GM23338 (cell line): ENCODE data around the gene NPC1. TPM values are rescaled to one million over a fixed set of nuclear protein-coding genes. Genes with fewer than 3 reads are reported as not detected.

Source experiments
- ATAC-seq: fragments of 200-7000 bp; cut with Tn5 transposase; 3 replicates; pipeline ENCODE4 v1.9.1; 2020
- DNase-seq: peaks from one replicate; pipeline ENCODE4 v3.0.0-alpha.2; 2015; ENCODE audit warnings: low spot score
- H2AFZ ChIP-seq: fragments of 200-600 bp; sonication (generic); 2 replicates; pipeline ENCODE4 v1.8.0; 2016; ENCODE audit warnings: antibody characterized with exemption, mild to moderate bottlenecking, moderate library complexity
- H3F3A ChIP-seq: fragments of 200-600 bp; sonication (generic); replicated peaks from 2 replicates; pipeline ENCODE4 v1.8.0; 2017; ENCODE audit warnings: antibody characterized with exemption, mixed run types, low read depth
- H3K27ac ChIP-seq: fragments of 200-600 bp; sonication (generic); 2 replicates; pipeline ENCODE4 v1.6.1; 2016; ENCODE audit warnings: low read depth
- H3K27me3 ChIP-seq: fragments of 200-600 bp; sonication (generic); 2 replicates; pipeline ENCODE4 v1.8.0; 2016; ENCODE audit warnings: mild to moderate bottlenecking, mixed run types, moderate library complexity; ENCODE audit not compliant: insufficient read depth
- H3K36me3 ChIP-seq: fragments of 200-600 bp; sonication (generic); 2 replicates; pipeline ENCODE4 v1.8.0; 2016; ENCODE audit warnings: mild to moderate bottlenecking; ENCODE audit not compliant: insufficient read depth
- H3K4me1 ChIP-seq: fragments of 200-600 bp; sonication (generic); 2 replicates; pipeline ENCODE4 v1.8.0; 2016; ENCODE audit warnings: mild to moderate bottlenecking, moderate library complexity; ENCODE audit not compliant: insufficient read depth
- H3K4me2 ChIP-seq: fragments of 200-600 bp; sonication (generic); 2 replicates; pipeline ENCODE4 v1.7.1; 2017; ENCODE audit warnings: mixed run types
- H3K4me3 ChIP-seq: fragments of 200-600 bp; sonication (generic); 2 replicates; pipeline ENCODE4 v1.6.1; 2016; ENCODE audit warnings: mixed run types
- H3K79me2 ChIP-seq: fragments of 200-600 bp; sonication (generic); replicated peaks from 2 replicates; pipeline ENCODE4 v1.8.0; 2017; ENCODE audit warnings: mild to moderate bottlenecking; ENCODE audit not compliant: insufficient read depth
- H3K9me2 ChIP-seq: fragments of 200-600 bp; sonication (generic); 2 replicates; pipeline ENCODE4 v1.8.0; 2017; ENCODE audit not compliant: insufficient read depth
- H4K20me1 ChIP-seq: fragments of 200-600 bp; sonication (generic); replicated peaks from 2 replicates; pipeline ENCODE4 v1.8.0; 2017; ENCODE audit warnings: mild to moderate bottlenecking; ENCODE audit not compliant: insufficient read depth
- H3K27ac Mint-ChIP-seq: 2 replicates; pipeline ENCODE4 v1.8.0; 2020; ENCODE audit warnings: inconsistent platforms, mild to moderate bottlenecking, moderate library complexity, mixed read lengths
- H3K27me3 Mint-ChIP-seq: 3 replicates; pipeline ENCODE4 v1.8.0; 2022; ENCODE audit warnings: low read depth, mild to moderate bottlenecking, moderate library complexity, mixed read lengths, inconsistent platforms; ENCODE audit not compliant: insufficient read depth, poor library complexity
- H3K36me3 Mint-ChIP-seq: 3 replicates; pipeline ENCODE4 v1.8.0; 2021; ENCODE audit warnings: low read depth, mild to moderate bottlenecking, inconsistent platforms, moderate library complexity, mixed read lengths
- H3K4me1 Mint-ChIP-seq: 3 replicates; pipeline ENCODE4 v1.8.0; 2020; ENCODE audit warnings: mild to moderate bottlenecking, inconsistent platforms, mixed read lengths
- H3K4me3 Mint-ChIP-seq: 3 replicates; pipeline ENCODE4 v1.8.0; 2021; ENCODE audit warnings: moderate library complexity, mild to moderate bottlenecking, inconsistent platforms, mixed read lengths
- H3K9me3 Mint-ChIP-seq: 3 replicates; pipeline ENCODE4 v1.8.0; 2020; ENCODE audit warnings: moderate library complexity, mild to moderate bottlenecking, inconsistent platforms, mixed read lengths
- CREB1 ChIP-seq: fragments of 250-450 bp; sonication (Bioruptor Pico); IDR thresholded peaks from 2 replicates; pipeline ENCODE4 v1.5.0; 2020; ENCODE audit warnings: low read depth, mild to moderate bottlenecking, moderate library complexity
- EZH2 ChIP-seq: fragments of 200-600 bp; sonication (generic); IDR thresholded peaks from one replicate; pipeline ENCODE4 v1.8.0; 2017; ENCODE audit warnings: antibody characterized with exemption, mild to moderate bottlenecking, low read depth; ENCODE audit not compliant: unreplicated experiment
- EZH2phosphoT487 ChIP-seq: fragments of 200-600 bp; sonication (generic); IDR thresholded peaks from one replicate; pipeline ENCODE4 v1.8.1; 2018; ENCODE audit warnings: antibody characterized with exemption; ENCODE audit not compliant: unreplicated experiment
- JUNB ChIP-seq: IDR thresholded peaks from one replicate; pipeline ENCODE4 v1.6.1; 2016; ENCODE audit warnings: antibody characterized with exemption; ENCODE audit not compliant: unreplicated experiment
- NANOG ChIP-seq: IDR thresholded peaks from 2 replicates; pipeline ENCODE4 v1.6.1; 2016; ENCODE audit warnings: antibody characterized with exemption, borderline replicate concordance
- POLR2AphosphoS5 ChIP-seq: IDR thresholded peaks from 2 replicates; pipeline ENCODE4 v1.6.1; 2016; ENCODE audit warnings: antibody characterized with exemption, low read depth
- REST ChIP-seq: IDR thresholded peaks from one replicate; pipeline ENCODE4 v1.6.1; 2018; ENCODE audit warnings: antibody characterized with exemption; ENCODE audit not compliant: unreplicated experiment
- STAT1 ChIP-seq: IDR thresholded peaks from one replicate; pipeline ENCODE4 v1.6.1; 2016; ENCODE audit warnings: antibody characterized with exemption; ENCODE audit not compliant: unreplicated experiment
- ZNF114 ChIP-seq: fragments of 250-450 bp; sonication (Bioruptor Pico); IDR thresholded peaks from 2 replicates; pipeline ENCODE4 v1.5.0; 2020; ENCODE audit warnings: mild to moderate bottlenecking, moderate library complexity
- ZNF331 ChIP-seq: fragments of 250-450 bp; sonication (Bioruptor Pico); IDR thresholded peaks from 2 replicates; pipeline ENCODE4 v1.5.0; 2020; ENCODE audit warnings: low read depth, mild to moderate bottlenecking, moderate library complexity
- polyA plus RNA-seq: library from polyadenylated mRNA; unstranded; fragments of >200 nt; fragmentation: Nextera tagmentation; extraction: Ambion mirVana; gene quantifications from 2 replicates; pipeline ENCODE4 v1.2.1, GENCODE V29; 2016
- total RNA-seq: library from RNA; depleted of rRNA; stranded (reverse); fragments of >200 nt; shearing (Covaris generic); gene quantifications from 2 replicates; pipeline ENCODE4 v1.2.3, GENCODE V29; 2014
- TF ChIP-seq, protein P1 (sequence below): fragments of 250-450 bp; sonication (Bioruptor Pico); IDR thresholded peaks from 2 replicates; pipeline ENCODE4 v1.5.0; 2020; ENCODE audit warnings: mild to moderate bottlenecking, moderate library complexity
- TF ChIP-seq, protein P2 (sequence below): IDR thresholded peaks from 2 replicates; pipeline ENCODE4 v1.6.1; 2016; ENCODE audit warnings: antibody characterized with exemption
- TF ChIP-seq, protein P3 (sequence below), 2 experiments: fragments of 200-600 bp in 1 of 2; sonication (generic) in 1 of 2; conservative IDR thresholded peaks; 2 replicates each; pipeline versions ENCODE4 v1.5.1 to v1.6.1; 2016 to 2017; ENCODE audit warnings: antibody characterized with exemption in 2 of 2, low read depth in 2 of 2, mild to moderate bottlenecking in 2 of 2, moderate library complexity in 1 of 2

The NPC1 gene
- total and polyA plus RNA-seq, 2 experiments from 2014 or later = 18.4 to 45.1 TPM

DNA sequence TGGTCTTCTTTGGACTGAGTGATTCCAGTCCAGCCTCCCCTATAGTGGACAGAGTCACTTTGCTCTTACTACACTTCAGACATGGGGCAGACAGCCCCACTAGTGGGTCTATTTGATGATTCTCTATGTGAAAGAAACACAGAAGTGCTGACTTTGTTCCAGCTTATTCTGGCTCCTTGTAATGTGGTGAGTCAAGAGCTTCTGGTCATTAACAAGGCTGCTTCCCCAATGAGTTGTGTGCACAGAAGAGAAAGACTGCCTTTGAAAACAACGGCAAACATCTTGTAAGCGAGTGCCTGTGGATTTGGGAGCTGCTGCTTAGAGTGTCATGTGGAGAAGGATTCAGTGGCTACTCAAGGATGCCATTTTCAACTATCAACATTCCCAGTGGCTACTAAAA lies 43.8 kb downstream of the NPC1 start:
- H3K4me3 ChIP-seq = no peak overlapping the region
- TF ChIP-seq EZH2phosphoT487 (no peak), NANOG (no peak), ZNF331 (CRISPR knock-in tag) (no peak), CREB1 (CRISPR knock-in tag) (no peak), JUNB (no peak), EZH2 (no peak), ZNF114 (CRISPR knock-in tag) (no peak), REST (no peak), STAT1 (no peak), POLR2AphosphoS5 (no peak)
- TF ChIP-seq, protein P1, sequence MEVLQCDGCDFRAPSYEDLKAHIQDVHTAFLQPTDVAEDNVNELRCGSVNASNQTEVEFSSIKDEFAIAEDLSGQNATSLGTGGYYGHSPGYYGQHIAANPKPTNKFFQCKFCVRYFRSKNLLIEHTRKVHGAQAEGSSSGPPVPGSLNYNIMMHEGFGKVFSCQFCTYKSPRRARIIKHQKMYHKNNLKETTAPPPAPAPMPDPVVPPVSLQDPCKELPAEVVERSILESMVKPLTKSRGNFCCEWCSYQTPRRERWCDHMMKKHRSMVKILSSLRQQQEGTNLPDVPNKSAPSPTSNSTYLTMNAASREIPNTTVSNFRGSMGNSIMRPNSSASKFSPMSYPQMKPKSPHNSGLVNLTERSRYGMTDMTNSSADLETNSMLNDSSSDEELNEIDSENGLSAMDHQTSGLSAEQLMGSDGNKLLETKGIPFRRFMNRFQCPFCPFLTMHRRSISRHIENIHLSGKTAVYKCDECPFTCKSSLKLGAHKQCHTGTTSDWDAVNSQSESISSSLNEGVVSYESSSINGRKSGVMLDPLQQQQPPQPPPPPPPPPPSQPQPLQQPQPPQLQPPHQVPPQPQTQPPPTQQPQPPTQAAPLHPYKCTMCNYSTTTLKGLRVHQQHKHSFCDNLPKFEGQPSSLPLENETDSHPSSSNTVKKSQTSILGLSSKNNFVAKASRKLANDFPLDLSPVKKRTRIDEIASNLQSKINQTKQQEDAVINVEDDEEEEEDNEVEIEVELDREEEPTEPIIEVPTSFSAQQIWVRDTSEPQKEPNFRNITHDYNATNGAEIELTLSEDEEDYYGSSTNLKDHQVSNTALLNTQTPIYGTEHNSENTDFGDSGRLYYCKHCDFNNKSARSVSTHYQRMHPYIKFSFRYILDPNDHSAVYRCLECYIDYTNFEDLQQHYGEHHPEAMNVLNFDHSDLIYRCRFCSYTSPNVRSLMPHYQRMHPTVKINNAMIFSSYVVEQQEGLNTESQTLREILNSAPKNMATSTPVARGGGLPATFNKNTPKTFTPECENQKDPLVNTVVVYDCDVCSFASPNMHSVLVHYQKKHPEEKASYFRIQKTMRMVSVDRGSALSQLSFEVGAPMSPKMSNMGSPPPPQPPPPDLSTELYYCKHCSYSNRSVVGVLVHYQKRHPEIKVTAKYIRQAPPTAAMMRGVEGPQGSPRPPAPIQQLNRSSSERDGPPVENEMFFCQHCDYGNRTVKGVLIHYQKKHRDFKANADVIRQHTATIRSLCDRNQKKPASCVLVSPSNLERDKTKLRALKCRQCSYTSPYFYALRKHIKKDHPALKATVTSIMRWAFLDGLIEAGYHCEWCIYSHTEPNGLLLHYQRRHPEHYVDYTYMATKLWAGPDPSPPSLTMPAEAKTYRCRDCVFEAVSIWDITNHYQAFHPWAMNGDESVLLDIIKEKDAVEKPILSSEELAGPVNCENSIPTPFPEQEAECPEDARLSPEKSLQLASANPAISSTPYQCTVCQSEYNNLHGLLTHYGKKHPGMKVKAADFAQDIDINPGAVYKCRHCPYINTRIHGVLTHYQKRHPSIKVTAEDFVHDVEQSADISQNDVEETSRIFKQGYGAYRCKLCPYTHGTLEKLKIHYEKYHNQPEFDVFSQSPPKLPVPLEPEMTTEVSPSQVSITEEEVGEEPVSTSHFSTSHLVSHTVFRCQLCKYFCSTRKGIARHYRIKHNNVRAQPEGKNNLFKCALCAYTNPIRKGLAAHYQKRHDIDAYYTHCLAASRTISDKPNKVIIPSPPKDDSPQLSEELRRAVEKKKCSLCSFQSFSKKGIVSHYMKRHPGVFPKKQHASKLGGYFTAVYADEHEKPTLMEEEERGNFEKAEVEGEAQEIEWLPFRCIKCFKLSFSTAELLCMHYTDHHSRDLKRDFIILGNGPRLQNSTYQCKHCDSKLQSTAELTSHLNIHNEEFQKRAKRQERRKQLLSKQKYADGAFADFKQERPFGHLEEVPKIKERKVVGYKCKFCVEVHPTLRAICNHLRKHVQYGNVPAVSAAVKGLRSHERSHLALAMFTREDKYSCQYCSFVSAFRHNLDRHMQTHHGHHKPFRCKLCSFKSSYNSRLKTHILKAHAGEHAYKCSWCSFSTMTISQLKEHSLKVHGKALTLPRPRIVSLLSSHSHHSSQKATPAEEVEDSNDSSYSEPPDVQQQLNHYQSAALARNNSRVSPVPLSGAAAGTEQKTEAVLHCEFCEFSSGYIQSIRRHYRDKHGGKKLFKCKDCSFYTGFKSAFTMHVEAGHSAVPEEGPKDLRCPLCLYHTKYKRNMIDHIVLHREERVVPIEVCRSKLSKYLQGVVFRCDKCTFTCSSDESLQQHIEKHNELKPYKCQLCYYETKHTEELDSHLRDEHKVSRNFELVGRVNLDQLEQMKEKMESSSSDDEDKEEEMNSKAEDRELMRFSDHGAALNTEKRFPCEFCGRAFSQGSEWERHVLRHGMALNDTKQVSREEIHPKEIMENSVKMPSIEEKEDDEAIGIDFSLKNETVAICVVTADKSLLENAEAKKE (CRISPR knock-in tag) = no peak
- TF ChIP-seq, protein P2, sequence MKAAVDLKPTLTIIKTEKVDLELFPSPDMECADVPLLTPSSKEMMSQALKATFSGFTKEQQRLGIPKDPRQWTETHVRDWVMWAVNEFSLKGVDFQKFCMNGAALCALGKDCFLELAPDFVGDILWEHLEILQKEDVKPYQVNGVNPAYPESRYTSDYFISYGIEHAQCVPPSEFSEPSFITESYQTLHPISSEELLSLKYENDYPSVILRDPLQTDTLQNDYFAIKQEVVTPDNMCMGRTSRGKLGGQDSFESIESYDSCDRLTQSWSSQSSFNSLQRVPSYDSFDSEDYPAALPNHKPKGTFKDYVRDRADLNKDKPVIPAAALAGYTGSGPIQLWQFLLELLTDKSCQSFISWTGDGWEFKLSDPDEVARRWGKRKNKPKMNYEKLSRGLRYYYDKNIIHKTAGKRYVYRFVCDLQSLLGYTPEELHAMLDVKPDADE = no peak
- TF ChIP-seq, protein P3, sequence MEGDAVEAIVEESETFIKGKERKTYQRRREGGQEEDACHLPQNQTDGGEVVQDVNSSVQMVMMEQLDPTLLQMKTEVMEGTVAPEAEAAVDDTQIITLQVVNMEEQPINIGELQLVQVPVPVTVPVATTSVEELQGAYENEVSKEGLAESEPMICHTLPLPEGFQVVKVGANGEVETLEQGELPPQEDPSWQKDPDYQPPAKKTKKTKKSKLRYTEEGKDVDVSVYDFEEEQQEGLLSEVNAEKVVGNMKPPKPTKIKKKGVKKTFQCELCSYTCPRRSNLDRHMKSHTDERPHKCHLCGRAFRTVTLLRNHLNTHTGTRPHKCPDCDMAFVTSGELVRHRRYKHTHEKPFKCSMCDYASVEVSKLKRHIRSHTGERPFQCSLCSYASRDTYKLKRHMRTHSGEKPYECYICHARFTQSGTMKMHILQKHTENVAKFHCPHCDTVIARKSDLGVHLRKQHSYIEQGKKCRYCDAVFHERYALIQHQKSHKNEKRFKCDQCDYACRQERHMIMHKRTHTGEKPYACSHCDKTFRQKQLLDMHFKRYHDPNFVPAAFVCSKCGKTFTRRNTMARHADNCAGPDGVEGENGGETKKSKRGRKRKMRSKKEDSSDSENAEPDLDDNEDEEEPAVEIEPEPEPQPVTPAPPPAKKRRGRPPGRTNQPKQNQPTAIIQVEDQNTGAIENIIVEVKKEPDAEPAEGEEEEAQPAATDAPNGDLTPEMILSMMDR (conservative IDR thresholded peaks at IDR 0.05; ENCODE audit: low read depth in 2 of 2) = no peak
- H3K27ac ChIP-seq = no peak overlapping the region
- H3K4me1 Mint-ChIP-seq = no peaks in the 10 kb centered on the region
- H3K4me2 ChIP-seq = no peak overlapping the region
- H3K79me2 ChIP-seq = no peaks in the 10 kb centered on the region
- peaks cover 72% of the 10 kb centered on the region for H3K36me3 Mint-ChIP-seq
- H3K27ac Mint-ChIP-seq = no peak overlapping the region
- H2AFZ ChIP-seq = no peak overlapping the region
- DNase-seq (no peak), ATAC-seq (no peak)
- H4K20me1 ChIP-seq = peaks cover 9% of the 10 kb centered on the region
- H3K4me3 Mint-ChIP-seq = no peak overlapping the region
- no peaks in the 10 kb centered on the region for H3F3A ChIP-seq
- no peaks in the 10 kb centered on the region for H3K4me1 ChIP-seq
- H3K9me3 Mint-ChIP-seq = no peaks in the 10 kb centered on the region
- H3K27me3 ChIP-seq = no peaks in the 10 kb centered on the region
- H3K9me2 ChIP-seq = no peaks in the 10 kb centered on the region
- H3K27me3 Mint-ChIP-seq = peaks cover 2% of the 10 kb centered on the region
- H3K36me3 ChIP-seq = peaks cover 64% of the 10 kb centered on the region
